Activated CD8-positive, alpha-beta memory T cell treated with anti-CD3 and anti-CD28 coated beads for 24 hours (primary cell): ENCODE data around the gene MCMBP.

ENCODE experiments used
- DNase-seq: peaks from one replicate; pipeline ENCODE4 v3.0.0-alpha.2; 2020

The MCMBP gene

GRCh38 chr10:119781498-119781897 is 91.1 kb downstream of the MCMBP start:
- no peak for DNase-seq

GRCh38 chr10:119780879-119781480 is 91.7 kb downstream of the MCMBP start:
- DNase-seq, result no peak
